HuH-7.5 (cell line): ENCODE data around the gene IRF5.
"Not testable (repeated sequence)": the region's sequence is repeated elsewhere in the genome, so short reads cannot be mapped to it uniquely, and the experiment has no call there.

Source experiments
- DNase-seq: peaks from one replicate; pipeline ENCODE4 v3.0.0; 2011; ENCODE audit warnings: low spot score

The IRF5 gene

DNA sequence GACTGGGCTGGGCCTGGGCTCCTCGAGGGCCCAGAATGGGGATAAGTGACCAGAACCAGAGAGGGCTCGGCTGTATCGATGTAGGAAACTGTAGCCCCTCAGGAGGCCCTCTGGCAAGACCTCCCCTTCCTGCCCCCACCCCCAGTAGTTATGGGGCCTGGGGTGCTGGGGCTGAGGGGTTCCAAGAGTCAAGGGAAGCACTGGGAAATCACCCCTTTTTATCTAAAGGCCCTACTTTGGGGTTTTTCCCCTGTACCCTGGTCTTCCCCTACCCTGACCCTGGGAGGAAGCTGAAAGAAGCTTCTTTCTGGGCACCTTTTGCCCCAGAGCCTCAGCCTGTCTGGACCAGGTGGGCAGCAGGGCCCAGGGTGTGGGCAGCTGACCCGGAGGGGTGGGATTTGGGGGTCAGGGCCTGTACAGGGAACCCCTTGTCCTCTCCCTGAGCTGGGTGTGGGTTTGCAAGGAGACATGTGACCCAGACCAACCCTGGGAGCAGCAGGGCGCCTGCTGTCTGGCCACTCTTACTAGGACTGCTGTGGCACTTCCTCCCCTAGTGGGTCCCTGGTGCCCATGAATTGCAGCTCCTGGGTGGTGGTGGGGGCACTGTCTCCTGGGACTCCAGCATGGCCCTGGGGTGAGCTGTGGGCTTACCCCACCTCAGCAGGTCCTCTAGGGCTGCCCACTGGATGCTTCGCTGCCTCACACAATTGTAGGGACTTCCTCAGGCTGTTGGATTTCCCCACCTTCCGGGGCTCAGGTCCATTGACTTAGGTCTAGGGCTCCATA, 1.5 kb downstream of the IRF5 start:
- DNase-seq, result no peak

DNA sequence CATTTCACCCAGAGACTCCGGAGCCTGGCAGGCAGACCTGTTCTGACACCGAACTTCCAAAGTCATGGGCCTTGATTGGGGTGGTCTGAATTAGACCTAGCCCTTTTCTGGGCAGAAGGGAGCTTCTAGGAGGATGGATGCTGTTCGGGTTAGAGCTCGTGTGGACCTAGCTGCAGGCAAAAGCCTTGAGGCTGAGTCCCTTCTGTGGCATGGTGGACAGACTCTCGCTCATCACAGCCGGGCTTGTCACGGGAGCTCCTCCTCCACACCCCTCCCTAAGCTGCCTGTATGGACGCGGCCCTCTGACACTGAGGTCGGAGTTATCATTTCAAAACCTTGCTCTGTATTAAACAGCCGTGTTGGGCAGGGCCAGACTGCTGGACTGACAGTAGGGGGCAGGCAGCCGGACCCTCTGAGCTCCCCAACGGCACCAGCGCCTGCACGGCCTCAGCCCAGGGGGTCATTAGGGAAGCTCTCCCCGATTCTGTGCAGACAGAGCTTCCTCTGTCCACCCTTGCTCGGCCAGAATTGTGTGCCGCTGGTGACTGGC, 2.2 kb downstream of the IRF5 start:
- DNase-seq, result no peak

DNA sequence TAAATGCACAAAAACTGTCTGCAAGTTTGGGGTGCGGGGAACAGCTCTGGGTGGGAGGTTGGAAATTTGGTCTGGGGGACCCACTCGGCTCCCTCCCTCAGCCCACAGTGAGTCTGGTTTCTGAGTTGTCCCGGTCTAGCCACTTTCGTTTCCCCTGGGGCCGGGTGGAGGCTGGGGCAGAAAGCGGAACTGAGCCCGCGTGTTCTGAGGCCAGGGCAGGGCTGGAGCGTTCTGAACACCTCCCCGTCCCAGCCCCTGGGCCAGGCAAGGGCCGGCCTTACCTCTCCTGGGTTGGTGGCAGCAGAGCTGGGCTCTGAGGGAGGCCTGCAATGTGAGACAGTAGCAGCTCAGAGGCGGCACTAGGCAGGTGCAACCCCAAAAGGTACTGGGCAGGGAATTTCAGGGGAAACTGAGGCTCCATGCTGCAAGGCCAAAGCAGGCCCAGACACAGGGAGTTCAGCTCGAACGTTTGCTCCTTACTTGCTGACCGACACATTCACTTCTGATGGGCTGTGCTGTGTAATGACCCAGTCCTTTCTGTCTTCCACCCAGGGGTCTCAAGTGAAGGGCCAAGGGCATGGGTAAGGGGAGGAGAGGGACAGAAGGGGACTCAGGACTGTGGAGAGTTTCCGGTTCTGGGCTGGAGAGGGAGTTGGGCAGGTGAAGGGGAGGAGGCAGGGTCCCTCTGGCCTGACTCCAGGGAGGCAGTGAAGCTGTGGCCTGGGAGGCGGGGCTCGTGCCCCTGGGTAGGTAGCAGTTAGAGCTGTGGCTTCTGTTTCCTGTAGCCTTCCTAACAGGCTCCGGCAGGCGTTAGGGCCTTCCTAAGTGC, 3.0 kb downstream of the IRF5 start:
- DNase-seq, result no peak

DNA sequence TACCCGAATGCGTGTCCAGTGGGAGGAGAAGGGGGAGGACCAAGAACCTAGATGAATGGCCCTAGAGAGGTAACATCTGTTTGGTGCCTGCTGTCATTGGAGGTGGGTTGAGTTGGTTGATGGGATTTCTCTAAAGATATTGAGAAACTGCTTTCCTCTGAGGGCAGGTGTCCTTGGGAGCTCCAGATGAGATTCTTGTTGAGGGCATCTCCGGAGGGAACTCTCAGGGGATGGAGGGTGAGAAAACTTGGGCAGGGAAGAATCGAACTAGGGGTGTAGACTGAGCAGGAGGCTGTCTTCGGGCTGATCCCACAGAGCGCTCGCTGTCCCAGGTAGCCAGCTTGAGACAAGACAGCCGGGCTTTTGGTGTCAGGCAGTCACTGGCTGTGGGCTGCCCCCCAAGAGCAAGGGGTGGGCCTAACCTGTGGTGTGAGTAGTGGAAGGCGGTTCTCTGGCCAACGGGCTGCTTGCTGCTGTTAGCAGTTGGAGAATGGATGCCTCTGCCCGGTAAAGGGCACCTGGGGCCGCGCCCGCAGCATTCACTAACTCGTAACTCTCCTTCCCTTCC, 3.7 kb downstream of the IRF5 start:
- DNase-seq, result no peak

DNA sequence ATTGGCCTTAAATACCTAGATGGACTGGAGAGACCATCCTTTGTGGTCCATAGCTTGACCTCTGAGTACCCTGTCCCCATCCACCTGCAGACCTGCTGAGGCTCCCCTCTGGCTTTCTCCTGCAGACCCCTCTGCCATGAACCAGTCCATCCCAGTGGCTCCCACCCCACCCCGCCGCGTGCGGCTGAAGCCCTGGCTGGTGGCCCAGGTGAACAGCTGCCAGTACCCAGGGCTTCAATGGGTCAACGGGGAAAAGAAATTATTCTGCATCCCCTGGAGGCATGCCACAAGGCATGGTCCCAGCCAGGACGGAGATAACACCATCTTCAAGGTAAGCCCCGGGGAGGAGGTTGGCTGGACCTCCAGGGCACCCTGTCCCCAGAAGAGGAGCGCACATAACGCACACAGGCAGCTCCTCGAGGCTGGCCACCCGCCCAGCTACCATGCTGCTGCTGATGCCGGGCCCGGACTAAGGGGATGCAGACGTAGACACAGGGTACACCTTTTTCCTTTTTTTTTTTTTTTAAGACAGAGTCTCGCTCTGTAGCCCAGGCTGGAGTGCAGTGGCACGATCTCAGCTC, 4.3 kb downstream of the IRF5 start:
- DNase-seq, result no peak

DNA sequence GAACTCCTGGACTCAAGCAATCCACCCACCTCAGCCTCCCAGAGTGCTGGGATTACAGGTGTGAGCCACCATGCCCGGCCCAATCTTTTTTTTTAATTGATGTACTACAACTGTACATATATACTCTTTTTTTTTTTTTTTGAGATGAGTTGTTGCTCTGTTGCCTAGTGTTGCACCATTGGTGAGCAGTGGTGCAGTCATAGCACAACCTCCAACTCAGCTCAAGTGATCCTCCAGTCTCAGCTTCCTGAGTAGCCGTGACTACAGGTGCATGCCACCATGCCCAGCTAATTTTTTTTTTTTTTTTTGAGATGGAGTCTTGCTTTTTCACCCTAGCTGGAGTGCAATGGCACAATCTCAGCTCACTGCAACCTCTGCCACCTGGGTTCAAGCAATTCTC, 5.5 kb downstream of the IRF5 start:
- DNase-seq, result not testable (repeated sequence)

DNA sequence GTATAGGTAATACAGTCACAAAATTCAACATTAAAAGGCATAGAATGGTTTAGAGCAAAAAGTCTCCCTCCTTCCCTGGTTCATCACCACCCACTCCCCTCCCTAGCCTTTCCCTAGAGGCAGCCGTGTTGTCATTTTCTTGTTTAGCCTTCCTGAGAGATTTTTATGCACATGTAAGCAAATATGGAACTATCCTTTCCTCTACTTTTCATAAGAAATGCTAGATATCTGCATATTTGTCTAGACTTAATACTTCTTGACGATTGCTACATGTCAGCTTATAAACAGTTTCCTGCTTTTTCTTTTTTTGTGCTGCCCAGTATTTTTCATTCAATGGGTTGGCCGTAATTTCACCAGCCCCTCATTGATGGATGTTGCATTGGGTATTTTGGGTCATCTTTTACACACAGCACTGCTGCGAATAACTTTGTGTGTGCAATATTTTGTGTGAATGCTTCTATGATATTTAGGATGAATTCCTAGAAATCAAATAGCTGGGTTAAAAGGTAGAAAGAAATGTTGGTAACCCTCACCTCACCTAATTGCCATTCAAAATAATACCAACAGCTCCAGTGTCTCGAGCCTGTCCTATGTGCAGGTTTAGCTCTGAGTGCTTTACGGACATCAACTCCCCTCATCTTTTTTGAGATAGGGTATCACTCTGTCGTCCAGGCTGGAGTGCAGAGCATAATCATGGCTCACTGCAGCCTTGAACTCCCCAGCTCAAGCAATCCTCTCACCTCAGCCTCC, 6.9 kb downstream of the IRF5 start:
- DNase-seq, result no peak

DNA sequence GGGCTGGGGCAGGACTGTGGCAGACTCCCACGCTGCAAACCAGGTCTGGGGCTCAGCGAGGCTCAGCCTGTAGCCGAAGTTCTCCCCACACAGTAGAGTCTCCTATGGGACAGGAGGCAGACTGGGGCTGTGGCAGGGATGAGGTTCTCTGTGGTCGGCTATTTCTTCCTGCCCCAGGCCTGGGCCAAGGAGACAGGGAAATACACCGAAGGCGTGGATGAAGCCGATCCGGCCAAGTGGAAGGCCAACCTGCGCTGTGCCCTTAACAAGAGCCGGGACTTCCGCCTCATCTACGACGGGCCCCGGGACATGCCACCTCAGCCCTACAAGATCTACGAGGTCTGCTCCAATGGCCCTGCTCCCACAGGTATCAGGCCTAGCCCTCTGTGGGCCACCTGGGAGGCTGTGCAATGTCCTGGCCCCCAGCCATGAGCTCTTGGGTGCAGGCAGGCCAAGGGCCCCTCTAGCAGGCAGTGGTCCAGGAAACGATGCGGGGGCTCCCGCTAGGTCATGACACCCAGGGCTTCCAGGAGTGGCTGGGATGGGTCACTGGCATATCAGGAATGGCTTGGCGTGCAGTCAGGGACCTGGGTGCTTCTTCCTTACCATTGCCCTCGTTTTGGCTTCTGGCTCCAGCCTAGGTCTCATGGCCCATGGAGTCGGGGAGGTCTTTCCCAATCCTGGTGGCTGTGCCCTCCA, 8.1 kb downstream of the IRF5 start:
- no peak for DNase-seq

DNA sequence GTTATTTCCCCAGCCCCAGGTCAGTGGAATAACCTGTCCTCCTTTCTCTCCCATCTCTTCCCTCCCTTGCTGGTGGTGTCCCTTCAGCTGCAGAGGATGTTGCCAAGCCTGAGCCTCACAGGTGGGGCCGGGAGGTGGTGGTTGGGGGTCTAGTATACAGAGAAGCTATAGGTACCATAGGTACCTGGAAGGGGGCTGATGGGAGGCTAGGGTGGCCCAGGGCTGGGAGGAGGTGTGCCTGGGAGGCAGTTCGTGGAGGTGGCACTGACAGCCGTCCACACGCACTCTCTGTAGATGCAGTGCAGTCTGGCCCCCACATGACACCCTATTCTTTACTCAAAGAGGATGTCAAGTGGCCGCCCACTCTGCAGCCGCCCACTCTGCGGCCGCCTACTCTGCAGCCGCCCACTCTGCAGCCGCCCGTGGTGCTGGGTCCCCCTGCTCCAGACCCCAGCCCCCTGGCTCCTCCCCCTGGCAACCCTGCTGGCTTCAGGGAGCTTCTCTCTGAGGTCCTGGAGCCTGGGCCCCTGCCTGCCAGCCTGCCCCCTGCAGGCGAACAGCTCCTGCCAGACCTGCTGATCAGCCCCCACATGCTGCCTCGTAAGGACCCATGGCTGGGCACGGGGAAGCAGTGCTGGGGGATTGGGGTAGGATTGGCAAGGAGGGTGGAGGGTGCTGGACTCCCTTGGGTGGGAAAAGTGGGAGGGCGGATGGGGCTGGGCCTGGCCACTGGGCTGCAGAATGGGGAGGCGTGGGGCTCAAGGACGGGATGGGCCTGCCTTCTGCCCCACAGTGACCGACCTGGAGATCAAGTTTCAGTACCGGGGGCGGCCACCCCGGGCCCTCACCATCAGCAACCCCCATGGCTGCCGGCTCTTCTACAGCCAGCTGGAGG, 9.5 kb downstream of the IRF5 start:
- DNase-seq, result no peak

DNA sequence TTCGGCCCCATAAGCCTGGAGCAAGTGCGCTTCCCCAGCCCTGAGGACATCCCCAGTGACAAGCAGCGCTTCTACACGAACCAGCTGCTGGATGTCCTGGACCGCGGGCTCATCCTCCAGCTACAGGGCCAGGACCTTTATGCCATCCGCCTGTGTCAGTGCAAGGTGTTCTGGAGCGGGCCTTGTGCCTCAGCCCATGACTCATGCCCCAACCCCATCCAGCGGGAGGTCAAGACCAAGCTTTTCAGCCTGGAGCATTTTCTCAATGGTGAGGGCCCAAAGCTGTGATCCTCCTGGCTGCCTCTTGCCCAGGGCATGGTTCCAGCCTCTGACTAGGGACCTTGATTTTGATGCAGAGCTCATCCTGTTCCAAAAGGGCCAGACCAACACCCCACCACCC, 10.1 kb downstream of the IRF5 start:
- no peak for DNase-seq

DNA sequence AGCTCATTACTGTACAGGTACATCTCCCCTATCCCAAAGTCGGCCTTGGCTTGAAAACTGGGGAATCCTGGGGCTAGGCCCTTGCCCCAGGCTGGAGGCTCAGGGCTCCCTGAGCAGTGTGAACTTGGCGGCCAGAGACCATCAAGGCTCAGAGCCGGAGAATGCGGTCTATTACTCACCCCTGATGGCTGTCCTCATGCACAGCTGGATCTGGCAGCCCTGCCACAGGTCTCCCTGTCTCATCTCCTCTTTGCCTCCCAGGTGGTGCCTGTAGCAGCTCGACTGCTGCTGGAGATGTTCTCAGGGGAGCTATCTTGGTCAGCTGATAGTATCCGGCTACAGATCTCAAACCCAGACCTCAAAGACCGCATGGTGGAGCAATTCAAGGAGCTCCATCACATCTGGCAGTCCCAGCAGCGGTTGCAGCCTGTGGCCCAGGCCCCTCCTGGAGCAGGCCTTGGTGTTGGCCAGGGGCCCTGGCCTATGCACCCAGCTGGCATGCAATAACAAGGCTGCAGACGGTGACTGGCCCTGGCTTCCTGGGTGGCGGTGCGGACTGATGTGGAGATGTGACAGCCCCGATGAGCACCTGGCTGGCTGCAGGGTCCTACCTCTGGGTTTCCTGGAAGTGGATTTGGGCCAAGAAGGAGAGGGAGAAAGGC, 10.7 kb downstream of the IRF5 start:
- no peak for DNase-seq

DNA sequence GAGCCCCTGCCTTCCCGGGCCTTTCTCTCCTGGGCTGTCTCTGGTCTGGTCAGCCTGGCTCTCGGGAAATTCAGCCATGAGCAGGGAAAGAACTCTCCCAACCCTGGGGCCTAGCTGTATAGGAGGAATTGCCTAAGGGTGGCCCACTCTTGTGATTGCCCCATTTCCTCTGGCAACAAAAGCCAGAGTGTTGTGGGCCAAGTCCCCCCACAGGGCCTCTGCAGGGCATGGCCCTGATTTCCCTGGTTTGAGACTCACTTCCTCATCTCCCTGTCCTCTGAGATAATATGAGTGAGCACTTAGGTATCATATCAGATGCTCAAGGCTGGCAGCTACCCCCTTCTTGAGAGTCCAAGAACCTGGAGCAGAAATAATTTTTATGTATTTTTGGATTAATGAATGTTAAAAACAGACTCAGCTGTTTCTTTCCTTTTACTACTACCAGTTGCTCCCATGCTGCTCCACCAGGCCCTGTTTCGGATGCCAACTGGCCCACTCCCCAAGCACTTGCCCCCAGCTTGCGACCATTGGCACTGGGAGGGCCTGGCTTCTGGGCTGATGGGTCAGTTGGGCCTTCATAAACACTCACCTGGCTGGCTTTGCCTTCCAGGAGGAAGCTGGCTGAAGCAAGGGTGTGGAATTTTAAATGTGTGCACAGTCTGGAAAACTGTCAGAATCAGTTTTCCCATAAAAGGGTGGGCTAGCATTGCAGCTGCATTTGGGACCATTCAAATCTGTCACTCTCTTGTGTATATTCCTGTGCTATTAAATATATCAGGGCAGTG, 11.4 kb downstream of the IRF5 start:
- DNase-seq, result no peak

DNA sequence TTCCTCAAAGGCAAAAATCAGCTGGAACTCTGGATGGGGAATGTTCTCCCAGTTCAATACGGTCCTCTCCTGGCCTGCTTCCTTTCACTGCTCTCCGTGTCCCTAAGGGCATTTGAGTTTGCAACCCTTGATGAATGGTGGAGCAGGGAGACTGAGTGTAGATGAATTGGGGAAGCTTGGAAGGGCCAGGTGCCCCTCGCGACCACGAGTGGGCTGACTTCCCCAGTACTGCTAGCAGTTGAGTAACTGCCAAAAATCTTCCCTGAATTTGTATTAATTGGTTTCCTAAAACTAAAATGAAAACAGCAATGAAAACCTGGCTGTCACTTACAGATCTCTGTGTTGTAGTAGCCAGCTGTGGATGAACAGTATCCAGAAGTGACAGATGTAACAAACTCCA, 13.6 kb downstream of the IRF5 start:
- no peak for DNase-seq

DNA sequence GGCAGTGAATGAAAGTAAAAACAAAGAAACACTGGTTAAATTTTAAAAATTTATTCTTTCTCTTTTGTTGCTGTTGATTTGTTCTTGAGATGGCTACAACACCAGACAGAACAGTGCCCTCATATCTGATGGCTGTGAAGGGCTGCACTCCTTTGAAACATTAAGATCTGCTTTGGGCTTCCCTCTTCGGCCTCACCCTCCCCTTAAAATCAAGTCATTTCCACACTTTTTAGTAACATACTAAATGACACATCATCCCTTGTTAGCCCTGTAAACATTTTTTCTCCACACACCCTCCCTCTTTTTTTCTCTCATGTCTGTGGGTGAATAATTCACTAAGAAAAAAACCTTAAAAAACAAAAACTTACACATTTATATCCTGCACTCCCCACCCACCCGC, 16.4 kb downstream of the IRF5 start:
- DNase-seq, result no peak

DNA sequence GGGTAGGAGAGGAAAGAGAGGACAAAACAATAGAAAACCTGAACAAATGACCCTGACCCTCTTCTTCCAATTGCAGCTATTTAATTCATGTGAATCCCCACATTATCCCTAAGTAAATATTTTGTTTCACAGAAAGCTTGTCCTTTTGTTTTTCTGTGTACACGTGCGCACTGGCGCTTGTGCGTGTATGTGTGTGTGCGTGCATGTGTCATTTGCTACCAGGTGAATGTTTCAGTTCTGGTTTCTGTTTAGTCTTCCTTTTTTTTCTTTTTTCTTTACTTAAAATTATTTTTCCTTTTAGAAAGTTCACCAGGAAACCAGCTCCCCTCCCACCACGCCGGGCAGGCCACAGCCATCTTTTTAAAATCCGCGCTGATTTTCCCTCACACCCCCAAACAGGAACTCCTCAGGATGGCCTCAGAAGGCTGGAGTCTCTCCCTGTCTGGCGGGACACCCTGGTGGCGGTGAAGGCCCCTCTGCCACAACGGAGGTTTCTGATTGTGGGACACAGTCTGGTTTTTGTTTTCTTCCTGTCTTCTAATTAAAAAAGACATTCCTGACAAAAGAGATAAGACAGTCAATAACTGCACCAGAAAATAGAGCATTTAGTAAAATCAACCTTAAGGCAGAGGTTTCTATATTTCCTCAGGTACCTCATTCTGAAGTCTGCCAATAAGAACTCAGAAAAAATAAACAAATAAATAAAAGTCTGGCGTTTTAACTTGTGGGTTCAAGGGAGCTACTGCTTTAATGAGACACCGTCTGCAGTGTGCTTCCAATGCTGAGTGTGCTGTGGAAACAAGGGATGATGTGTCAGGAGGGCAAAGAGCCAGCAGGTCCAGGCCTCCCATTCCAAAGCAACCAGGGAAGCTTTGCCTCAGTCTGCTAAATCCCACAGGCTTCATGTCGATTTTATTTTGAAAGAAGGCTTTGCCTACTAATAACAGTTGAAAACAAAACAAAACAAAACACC, 17.4 kb downstream of the IRF5 start:
- no peak for DNase-seq

DNA sequence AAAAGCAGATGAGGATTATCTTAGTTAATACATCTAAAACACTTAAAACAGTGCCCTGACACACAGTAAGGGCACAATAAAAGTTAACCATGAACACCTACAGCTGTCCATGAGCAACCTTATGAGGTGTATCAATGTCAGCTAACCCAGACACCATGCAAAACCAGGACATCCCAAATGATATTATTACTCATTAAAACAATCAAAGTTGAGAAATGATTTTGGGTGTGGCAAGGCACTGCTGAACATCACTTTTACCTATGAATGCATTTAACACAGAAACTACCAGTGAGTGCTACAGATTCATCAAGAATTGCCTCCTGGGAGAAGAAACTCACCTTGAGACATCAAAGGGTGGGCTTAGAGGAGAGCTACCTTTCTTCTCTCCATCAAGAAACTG, 18.3 kb downstream of the IRF5 start:
- DNase-seq, result no peak

DNA sequence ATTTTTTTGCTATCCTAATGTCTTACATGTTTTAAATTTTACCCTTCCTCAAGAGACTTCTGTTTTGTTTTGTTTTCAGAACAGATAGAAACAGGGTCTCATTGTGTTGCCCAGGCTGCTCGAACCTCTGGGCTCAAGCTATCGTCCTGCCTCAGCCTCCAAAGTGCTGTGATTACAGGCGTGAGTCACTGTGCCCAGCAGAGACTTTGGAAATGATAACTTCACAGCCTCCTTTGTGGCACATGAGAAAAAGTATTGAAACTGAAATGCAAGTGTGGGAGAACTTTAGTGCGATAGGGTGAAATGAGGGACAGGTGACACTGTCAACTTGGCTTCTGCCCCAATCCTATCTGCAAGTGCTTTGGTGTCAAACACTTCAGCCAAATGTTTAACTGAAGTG, 21.6 kb downstream of the IRF5 start:
- no peak for DNase-seq
